GM12878 (cell line): Measurements from ENCODE around the gene SNX10. TPM values are rescaled to one million over a fixed set of nuclear protein-coding genes. Genes with fewer than 3 reads are reported as not detected.

Source experiments
- CUX1 ChIP-seq: IDR thresholded peaks from 2 replicates; pipeline ENCODE4 v1.6.1; 2012; ENCODE audit warnings: improper control_type of control experiment, low read depth, low read length; ENCODE audit not compliant: insufficient replicate concordance
- IRF4 ChIP-seq: IDR thresholded peaks from 2 replicates; pipeline ENCODE4 v1.6.1; 2011; ENCODE audit warnings: low read depth, low read length
- MTA2 ChIP-seq: fragments of 450-650 bp; IDR thresholded peaks from 2 replicates; pipeline ENCODE4 v1.6.1; 2016; ENCODE audit warnings: low read depth, mild to moderate bottlenecking, moderate library complexity
- RUNX3 ChIP-seq: IDR thresholded peaks from 2 replicates; pipeline ENCODE4 v1.6.1; 2012; ENCODE audit warnings: low read length, inconsistent platforms
- TAF1 ChIP-seq: IDR thresholded peaks from 2 replicates; pipeline ENCODE4 v1.6.1; 2011; ENCODE audit warnings: mild to moderate bottlenecking, low read depth, low read length, borderline replicate concordance
- TBL1XR1 ChIP-seq: IDR thresholded peaks from 2 replicates; pipeline ENCODE4 v1.6.1; 2012; ENCODE audit warnings: low read depth, low read length, improper control_type of control experiment
- ZNF384 ChIP-seq: IDR thresholded peaks from 2 replicates; pipeline ENCODE4 v1.6.1; 2012; ENCODE audit warnings: low read depth, mild to moderate bottlenecking, low read length, improper control_type of control experiment, borderline replicate concordance
- polyA plus RNA-seq, 11 experiments: library from polyadenylated mRNA; depleted of rRNA in 4 of 11; unstranded in 6 of 11; stranded (reverse) in 5 of 11; fragments of >200 nt; fragmentation: Nextera tagmentation in 4 of 11; fragmentation: Illumina TruSeq in 1 of 11; extraction: Ambion mirVana in 4 of 11; extraction: Trizol in 1 of 11; gene quantifications; 1 replicate in 1 of 11; 2 replicates in 10 of 11; pipeline versions ENCODE4 v1.2.1 to v1.2.3, GENCODE V29; 2011 to 2016; ENCODE audit warnings: inconsistent platforms in 2 of 11, missing spikeins in 2 of 11, low read depth in 1 of 11
- total RNA-seq, 4 experiments: library from RNA; depleted of rRNA in 3 of 4; stranded (reverse); fragments of >200 nt in 3 of 4; fragmentation: Illumina TruSeq in 1 of 4; extraction: Trizol in 1 of 4; gene quantifications; 2 replicates each; pipeline versions ENCODE4 v1.2.1 to v1.2.3, GENCODE V29; 2013 to 2021

SNX10 gene
- total and polyA plus RNA-seq, 10 of the 15 experiments (the other 5 are each of a cell fraction or from before 2014, with no cell fraction given): 22.0 to 56.2 (median 30.1) TPM

- TF ChIP-seq CUX1 (no peak), TAF1 (no peak), TBL1XR1 (no peak), IRF4 (no peak), RUNX3 (no peak), MTA2 (no peak), ZNF384 (no peak)
These were observed 112.0 kb downstream of the SNX10 start (continued) for GRCh38 chr7:26403640-26404039.
